Fibroblast of skin of back (primary cell): Measurements from ENCODE around the gene CDHR1. TPM values are rescaled to one million over a fixed set of nuclear protein-coding genes. Genes with fewer than 3 reads are reported as not detected.
A peak's percentile ranks its signal among the peaks of the same experiment; 100 is the strongest.
"Not testable (repeated sequence)": the region's sequence is repeated elsewhere in the genome, so short reads cannot be mapped to it uniquely, and the experiment has no call there.

Experiments used
- DNase-seq: peaks from one replicate; pipeline ENCODE4 v3.0.0-alpha.2; 2013
- polyA plus RNA-seq, 2 experiments: library from polyadenylated mRNA; unstranded; fragments of 120-200 nt; gene quantifications; one replicate each; pipeline ENCODE4 v1.2.1, GENCODE V29; 2013; ENCODE audit not compliant: insufficient read length in 2 of 2

Gene CDHR1
- polyA plus RNA-seq (2013, experiment 1 of 2; ENCODE audit: insufficient read length) = 0.17 TPM
- 0.12 TPM for polyA plus RNA-seq (2013, experiment 2 of 2; ENCODE audit: insufficient read length)

- DNase-seq = peak; percentile 16
These were observed at the start of gene CDHR1 for GRCh38 chr10:84194424-84195043. Gene CDHR1 (plus strand): TSS chr10:84194537. CDS start chr10:84194761, 224 bp downstream.

- DNase-seq = no peak
These were observed 47.0 kb upstream of the CDHR1 start for GRCh38 chr10:84147347-84147746.

- peak; percentile 33 for DNase-seq
These were observed 46.2 kb upstream of the CDHR1 start for GRCh38 chr10:84148006-84148597.

GRCh38 chr10:84149854-84150253 is 44.5 kb upstream of the CDHR1 start:
- no peak for DNase-seq

- DNase-seq = no peak
These were observed 41.6 kb upstream of the CDHR1 start for GRCh38 chr10:84152769-84153168.

- no peak for DNase-seq
These were observed 38.8 kb upstream of the CDHR1 start for GRCh38 chr10:84155521-84155920.

- no peak for DNase-seq
These were observed 38.3 kb upstream of the CDHR1 start for GRCh38 chr10:84156009-84156408.

GRCh38 chr10:84156768-84157167 is 37.6 kb upstream of the CDHR1 start:
- DNase-seq = peak; percentile 6

- no peak for DNase-seq
These were observed 36.3 kb upstream of the CDHR1 start for GRCh38 chr10:84158061-84158460.

GRCh38 chr10:84158550-84158949 is 35.8 kb upstream of the CDHR1 start:
- no peak for DNase-seq

GRCh38 chr10:84159076-84159685 is 35.2 kb upstream of the CDHR1 start:
- DNase-seq = no peak

- no peak for DNase-seq
These were observed 33.5 kb upstream of the CDHR1 start for GRCh38 chr10:84160663-84161362.

- no peak for DNase-seq
These were observed 30.3 kb upstream of the CDHR1 start for GRCh38 chr10:84163996-84164395.

GRCh38 chr10:84164442-84164841 is 29.9 kb upstream of the CDHR1 start:
- DNase-seq = no peak

- no peak for DNase-seq
These were observed 27.6 kb upstream of the CDHR1 start for GRCh38 chr10:84166620-84167288.

- DNase-seq = not testable (repeated sequence)
These were observed 27.1 kb upstream of the CDHR1 start for GRCh38 chr10:84167289-84167653.

- DNase-seq = not testable (repeated sequence)
These were observed 26.0 kb upstream of the CDHR1 start for GRCh38 chr10:84168382-84168781.

- DNase-seq = not testable (repeated sequence)
These were observed 23.1 kb upstream of the CDHR1 start for GRCh38 chr10:84171237-84171636.

- DNase-seq = not testable (repeated sequence)
These were observed 22.5 kb upstream of the CDHR1 start for GRCh38 chr10:84171700-84172466.

GRCh38 chr10:84172467-84173356 is 21.6 kb upstream of the CDHR1 start:
- DNase-seq = no peak

GRCh38 chr10:84173501-84173929 is 20.8 kb upstream of the CDHR1 start, which contains the start of gene GPR15LG:
Gene GPR15LG (plus strand): TSS chr10:84173801. CDS start chr10:84173852, 51 bp downstream.
- no peak for DNase-seq
